Germinal center (tissue), 1 donor: ENCODE measurements around the gene SPINK5.

Experiments
- DNase-seq: peaks from one replicate; pipeline ENCODE4 v3.0.0; 2012; ENCODE audit warnings: mixed read lengths, low spot score

SPINK5 gene

DNA sequence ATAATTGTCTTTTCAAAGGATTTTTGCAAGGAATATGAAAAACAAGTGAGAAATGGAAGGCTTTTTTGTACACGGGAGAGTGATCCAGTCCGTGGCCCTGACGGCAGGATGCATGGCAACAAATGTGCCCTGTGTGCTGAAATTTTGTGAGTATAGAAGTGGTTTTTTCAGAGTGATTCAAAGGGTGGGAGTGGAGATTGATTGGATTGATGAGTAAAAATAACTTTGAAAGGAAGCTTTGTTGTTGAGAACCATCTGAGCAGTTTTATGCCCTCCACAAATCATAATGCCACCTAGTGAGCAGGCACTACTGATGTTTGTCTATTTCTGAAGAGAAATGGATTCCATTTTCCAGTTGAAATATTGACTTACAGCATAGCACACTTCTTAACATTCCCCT lies 30.6 kb downstream of the SPINK5 start:
- DNase-seq: no peak

DNA sequence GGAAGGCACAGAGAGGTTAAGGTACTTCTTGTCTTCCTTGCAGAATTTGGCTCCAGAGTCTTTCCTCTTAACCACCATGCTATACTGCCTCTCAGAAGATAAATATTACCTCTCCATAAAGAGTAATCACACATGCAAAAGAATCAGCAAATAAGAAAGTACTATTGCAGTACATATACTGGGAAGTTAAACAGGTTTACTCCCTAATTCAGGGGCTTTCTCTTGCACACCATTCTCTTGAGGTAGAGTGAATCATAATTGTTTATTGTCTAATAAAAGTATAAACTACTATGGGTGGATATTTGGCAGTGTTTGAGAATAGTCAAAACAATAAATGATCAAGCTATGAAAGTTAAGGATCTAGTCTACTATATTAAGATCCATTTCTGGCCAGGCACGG lies 40.4 kb downstream of the SPINK5 start:
- no peak for DNase-seq

DNA sequence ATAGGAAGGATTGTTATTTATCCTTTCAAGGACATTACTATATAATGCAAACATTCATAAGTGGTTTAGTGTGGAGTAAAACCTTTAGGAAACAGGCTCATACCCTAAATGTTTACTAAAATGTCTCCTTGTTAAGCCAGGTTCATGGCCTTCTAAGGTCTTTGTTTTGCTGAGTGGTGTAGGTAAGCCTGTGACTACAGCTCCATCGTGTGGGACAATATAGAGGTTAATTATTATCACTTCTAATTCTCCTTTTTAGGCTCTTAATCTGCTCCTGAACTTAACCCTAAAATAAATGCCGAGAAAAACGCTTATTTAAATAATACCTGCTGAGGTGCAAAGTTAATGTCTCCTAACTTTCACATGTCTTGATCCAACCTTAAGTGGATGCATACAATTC lies 43.8 kb downstream of the SPINK5 start:
- DNase-seq: no peak

DNA sequence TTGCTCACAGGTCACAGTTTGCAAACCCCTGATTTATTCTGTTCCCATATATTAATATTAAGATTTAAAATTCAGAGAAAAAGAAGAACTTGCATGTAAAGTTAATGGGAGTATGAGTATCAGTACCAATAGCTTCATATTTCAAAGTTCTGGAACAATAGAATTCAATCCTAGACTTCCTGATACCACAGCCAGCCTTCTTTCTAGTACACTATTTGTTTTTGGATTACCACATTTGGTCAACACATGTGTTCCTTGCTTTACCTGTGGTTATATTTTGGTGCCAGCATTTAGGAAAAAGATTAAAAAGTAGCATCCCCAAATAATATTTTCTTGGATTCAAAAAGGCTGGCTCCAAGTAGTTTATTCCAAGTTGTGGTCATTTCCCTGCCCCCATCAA lies 49.5 kb downstream of the SPINK5 start:
- no peak for DNase-seq

DNA sequence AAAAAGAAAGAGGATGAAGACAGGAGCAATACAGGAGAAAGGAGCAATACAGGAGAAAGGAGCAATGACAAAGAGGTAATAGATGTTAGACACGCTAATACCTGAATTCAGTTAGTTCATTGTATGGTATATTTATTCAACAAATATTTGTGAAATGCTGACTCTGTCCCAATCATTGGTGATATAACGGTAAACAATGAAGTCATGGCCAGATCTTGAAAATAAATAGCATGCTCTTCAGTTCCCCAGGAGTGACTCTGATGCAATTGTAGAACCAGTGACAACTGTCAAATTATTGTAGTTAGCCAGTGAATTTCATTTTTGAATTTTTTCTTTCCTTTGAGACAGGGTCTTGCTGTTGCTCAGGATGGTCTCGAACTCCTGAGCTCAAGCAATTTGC lies 56.5 kb downstream of the SPINK5 start:
- DNase-seq: no peak

DNA sequence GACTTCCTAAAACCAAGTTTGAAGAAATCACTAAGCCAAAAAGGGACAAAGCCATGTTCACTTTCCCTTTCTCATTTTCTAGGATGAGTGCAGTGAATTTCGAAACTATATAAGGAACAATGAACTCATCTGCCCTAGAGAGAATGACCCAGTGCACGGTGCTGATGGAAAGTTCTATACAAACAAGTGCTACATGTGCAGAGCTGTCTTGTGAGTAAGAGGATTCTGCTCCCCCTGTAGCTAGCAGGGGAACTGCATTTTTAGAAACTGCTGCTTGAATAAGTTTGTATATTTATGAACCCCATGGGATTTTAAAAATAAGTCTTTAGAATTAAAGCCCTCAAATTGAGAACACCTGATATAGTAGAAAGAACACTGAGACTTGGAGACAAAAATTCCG lies 61.9 kb downstream of the SPINK5 start:
- peak; percentile 2 for DNase-seq

DNA sequence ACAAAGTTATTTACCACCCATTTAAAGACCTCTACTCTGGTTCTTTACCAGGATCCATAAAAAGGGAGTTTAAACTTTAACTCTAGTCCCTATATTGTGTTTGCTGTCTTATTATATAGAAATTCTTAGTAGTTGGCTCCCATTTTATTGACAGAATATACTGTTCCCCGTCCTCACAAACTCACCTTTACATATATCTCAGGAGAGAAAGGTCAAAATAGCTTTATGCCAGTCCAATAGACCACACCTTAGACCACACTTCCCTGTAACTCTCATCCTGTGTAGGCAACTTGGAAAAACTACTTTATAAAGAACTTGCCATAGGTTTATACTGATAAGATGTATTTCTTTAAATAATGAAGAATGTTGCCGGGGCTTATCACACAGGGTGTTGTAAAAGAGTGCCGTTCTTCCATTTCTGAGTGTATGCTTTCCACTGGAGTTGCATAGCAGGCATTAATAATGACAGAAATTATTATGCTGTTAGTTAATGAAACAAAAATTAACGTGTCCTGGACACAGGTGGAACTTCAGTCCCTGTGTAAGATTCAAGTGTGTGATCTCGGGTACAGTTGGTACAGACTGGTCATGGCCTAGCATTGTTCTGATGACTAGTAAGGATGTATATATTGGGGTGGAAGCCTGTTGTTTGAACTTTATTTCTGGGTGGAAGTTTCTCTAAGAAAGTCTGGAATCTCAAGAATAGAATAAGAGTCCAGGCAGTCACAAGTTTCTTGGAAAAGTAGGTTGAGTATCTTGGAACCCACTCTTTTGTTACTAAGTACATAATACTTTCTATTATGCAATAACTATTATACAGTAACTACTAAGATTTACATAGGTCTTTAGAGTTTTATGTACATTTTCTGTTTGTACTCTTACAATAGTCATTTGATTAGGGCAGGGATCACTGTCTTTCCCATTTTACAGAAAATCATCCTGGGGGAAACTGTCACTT lies 71.6 kb downstream of the SPINK5 start:
- no peak for DNase-seq

DNA sequence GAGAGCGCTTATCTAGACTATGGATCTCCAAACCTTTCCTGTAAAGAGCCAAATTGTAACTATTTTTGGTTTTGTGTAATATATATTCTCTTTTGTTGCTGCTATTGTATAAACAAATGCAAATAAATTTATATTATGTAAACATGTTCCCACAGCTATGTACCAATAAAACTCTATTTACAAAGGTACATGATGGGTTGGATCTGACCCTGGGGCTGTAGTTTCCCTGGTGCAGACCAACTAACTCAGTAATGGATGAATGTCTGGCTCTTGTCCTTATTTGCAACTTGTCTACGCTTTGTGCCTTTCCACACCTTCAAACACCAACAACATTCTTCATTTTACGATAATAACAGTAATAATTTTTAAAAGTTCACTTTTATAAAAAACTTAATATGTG lies 77.1 kb downstream of the SPINK5 start:
- no peak for DNase-seq

DNA sequence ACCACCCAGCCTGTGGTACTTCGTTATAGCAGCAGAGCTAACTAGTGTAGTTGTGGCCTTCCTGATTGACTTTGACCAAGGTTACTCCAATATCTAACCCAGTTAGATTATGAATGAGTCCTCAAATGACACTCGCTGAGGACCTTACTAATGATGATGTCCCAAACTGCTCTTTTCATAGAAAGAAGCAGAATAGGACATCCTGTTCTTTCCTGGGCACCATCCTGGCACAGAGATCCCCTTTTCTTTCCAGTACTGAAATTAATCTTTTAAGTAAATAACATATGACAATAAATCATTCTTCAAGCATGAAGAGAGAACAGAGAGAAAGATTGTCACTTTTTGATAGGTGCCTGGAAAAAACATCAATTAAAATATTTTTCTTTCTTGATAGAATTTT lies 77.9 kb downstream of the SPINK5 start:
- DNase-seq: no peak

DNA sequence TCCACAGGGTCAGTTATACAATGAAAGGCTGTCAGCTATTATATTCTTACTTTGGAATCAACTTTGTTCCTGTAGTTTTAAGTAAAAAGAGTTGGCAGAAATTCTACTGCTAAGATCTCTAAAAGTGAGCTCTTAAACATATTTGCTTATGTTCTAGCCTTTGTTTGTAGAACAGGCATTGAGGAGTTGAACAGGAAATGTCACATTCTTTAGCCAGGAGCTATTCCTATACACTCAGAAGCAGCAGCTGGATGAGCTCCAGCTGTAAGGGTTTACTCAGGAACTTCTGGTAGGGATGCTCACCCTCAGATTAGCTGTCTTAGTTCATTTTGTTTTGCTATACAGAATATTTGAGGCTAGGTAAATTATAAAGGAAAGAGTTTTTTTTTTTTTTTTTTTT lies 82.1 kb downstream of the SPINK5 start:
- no peak for DNase-seq

DNA sequence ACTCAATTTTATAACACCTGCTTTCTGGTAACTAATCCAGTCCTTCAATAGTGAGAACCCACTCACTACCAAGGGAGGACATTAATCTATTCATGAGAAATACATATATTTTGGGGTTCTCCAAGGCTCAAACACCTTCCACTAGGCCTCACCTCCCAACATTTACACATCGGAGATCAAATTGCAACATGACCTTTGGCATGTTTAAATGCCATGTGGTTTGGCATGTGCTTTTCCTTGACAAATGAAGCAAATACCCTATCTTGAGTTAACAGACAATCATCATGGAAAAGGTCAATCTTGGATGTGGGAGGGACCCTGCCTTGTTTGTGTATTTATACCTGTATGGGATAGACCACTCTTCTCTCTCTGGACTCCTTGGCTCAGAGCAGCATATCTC lies 82.7 kb downstream of the SPINK5 start:
- no peak for DNase-seq

DNA sequence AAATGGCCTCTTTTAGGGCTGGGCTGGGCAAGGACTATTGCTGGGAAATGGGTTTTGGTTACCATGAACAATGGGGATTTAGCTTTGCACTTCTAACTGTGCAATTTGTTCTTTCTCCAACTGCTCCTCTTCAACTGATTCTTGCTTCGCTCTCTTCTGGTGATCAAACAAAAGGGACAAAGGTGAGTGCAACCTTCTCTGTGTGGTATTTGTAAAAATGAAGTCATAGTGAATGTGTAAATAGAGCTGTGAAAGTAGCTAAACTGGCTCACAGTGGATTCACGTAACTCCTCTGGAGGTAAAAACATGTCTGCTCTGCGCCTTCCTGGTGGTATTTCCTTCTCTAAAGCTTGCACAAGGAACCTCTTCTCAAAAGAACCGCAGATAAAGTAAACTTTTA lies 83.6 kb downstream of the SPINK5 start:
- DNase-seq: no peak

DNA sequence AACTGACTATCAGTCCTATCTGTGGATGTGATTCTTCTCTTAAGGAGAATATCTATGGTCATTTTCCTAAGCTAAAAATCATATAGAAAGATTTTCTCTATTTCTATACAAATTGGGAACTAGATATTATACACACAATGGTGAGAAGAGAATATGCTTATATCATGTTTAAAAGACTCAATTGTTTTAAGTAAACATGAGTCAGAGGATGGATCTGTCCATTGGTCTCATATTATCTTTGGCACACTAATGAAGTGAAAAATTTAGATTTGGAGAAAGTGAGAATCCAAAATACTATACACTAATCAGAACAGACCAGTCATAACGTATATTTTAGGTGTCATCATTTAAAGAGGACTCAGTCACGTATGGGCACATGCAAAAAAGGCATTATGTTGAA lies 88.1 kb downstream of the SPINK5 start:
- no peak for DNase-seq

DNA sequence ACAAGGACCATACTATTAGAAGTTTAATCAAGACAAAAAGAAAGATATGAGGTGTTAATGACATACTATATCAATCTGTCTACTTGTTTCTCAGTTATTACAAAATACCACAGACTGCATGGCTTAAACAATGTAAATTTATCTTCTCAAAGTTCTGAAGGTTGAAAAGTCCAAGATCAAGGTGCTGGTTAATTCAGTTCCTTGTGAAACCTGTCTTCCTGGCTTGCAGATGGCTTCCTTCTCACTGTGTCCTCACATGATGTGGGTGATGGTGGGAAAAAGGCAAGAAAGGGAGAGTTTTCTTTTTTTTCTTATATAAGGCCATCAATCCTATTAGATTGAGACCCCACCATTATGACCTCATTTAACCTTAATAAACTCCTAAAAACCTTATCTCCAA lies 89.0 kb downstream of the SPINK5 start:
- no peak for DNase-seq

DNA sequence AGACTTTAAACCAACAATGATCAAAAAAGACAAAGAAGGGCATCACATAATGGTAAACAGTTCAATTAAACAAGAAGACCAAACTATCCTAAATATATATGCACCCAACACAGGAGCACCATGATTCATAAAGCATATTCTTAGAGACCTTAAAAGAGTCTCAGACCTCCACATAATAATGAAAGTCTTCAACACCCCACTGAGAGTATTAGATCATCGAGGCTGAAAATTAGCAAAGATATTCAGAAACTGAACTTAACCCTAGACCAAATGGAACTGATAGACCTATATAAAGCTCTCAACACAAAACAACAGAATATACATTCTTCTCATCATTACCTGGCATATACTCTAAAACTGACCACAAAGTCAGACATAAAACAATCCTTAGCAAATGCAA lies 92.8 kb downstream of the SPINK5 start:
- DNase-seq: no peak

DNA sequence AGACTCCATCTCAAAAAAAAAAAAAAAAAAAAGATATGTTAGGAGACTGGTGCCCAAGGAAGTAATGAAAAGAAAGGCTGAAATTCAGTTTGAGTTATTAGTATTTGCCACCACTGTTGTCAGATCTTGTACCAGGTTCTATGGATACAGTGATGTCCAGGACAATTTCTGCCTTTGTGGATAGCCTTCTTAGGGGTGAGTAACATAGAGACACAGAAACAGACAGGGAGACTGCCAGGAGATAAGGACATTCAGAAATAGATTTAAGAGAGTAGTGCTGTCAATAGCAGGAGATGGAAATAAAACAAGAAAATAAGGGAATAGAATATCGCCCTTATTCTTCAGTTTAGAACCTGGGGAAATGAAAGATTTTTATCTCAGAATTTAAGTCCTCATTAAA lies 98.3 kb downstream of the SPINK5 start:
- no peak for DNase-seq

DNA sequence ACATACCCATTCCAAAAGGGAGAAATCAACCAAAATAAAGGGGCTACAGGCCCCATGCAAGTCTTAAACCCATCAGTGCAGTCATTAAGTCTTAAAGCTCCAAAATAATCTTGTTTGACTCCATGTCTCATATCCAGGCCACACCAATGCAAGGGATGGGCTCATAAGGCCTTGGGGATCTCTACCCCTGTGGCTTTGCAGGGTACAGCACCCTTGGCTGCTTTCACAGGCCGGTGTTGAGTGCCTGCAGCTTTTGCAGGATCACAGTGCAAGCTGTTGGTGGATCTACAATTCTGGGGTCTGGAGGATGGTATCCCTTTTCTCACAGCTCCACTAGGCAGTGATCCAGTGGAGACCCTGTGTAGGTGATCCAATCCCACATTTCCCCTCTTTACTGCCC lies 99.6 kb downstream of the SPINK5 start:
- DNase-seq: no peak

DNA sequence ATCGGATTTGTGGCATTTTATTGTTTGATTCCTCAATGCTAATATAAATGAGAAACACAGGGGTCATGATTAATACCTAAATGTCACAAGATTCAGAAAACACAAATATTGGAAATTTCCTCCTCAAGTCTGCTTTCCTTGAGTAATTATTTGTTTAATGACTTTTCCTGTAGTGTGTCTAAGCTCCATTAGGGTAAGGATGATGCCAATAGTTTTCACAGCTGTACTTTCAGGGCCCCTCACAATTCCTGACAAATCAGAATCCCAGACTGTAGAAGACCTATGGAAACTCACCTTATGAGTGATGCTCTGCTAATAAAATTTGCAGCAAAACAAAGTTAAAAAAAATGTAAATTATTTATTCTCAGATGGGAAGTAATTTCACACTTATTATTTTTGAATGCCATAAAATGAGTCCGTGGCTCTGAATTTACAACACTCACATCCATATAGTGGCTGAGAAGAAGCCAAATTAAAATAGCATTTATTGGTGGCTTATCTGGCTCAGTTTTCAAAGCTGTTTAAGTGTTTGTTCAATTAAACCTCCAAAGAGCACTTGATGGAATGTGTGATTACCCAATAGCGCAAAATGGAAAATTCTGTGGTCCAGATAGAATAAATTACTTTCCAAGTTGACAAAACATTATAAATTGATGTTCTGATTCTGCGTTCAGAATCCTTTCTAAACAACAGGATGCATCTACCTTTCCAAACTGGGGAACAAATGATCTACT lies 102.9 kb downstream of the SPINK5 start:
- no peak for DNase-seq

DNA sequence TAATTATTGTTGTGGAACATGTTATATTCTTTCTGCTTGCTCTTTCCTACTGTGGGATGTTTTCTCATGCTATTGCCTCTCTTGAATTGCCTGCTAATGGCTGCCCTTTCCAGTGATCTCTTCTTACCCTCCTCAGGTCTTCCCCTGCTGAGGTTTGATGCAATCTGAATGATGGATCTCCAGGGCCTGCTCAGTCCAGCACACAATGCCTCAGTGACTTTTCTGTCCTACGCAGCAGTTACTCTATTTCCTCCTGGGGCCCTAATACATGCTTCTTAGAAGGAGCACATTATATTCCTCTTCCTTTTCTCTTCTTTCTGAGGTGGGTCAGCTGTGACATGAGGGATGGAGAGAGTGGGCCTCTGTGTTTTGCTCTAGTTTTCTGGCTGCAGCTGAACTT lies 104.5 kb downstream of the SPINK5 start, which contains the start of gene SPINK14:
Gene SPINK14, plus strand, starts transcription at position 301 of the 400 bp plus-strand sequence. CDS start 1,187 bp downstream, outside the sequence.
- no peak for DNase-seq

DNA sequence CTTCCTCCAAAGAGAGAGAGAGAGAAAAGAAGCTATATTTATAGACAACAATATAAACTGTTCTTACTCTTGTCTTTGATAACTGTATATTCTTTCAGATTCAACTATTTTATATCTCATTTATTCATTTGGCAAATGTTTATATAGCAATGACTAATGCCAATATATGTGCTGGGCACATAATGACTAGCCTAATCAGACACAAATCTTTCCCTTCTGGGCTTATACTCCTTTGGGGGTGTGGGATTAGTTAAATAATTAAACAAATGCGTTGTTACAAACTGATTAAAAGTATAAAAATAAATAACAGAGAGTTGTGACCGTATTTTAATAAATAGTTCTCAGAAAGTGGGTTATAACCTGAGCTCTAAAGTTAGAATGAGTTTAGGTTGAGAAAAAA lies 108.6 kb downstream of the SPINK5 start:
- DNase-seq: no peak

DNA sequence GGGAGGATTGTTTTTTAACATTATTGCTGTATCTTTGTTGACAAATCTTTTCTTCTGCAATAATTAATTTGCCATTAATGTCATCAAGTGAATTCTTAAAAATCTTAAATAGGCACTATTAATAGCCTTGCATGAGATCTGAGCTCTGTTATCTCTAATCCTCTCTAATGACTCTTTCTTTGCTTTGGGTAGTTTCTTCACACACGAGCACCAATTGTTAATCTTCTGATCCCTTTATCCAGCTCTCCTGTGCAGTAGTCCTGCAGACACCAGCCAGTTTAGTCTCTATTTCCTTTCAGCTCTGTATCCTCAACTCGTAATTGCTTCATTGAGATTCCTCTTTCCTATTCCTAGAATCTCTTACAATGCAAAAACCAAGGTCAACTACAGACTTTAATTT lies 112.7 kb downstream of the SPINK5 start:
- DNase-seq: no peak

DNA sequence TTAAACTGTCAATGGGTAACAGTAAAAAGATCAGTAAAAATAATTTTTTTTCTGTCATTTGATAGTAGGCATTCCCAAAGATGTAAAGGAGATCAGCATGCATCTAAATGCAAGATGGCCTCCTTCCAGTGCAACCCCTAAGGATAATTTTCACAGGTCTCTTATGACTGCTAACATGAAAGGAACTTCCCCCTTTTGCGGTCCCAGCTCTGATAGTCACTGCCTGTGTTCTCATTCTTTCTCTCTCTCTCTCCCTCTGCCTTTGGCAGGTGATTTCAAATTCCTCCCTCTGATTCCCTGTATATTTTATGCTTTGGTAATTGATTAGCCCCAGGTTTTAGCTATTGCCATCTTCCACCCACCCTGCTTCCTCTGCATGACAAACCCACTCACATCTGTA lies 113.4 kb downstream of the SPINK5 start:
- DNase-seq: no peak

DNA sequence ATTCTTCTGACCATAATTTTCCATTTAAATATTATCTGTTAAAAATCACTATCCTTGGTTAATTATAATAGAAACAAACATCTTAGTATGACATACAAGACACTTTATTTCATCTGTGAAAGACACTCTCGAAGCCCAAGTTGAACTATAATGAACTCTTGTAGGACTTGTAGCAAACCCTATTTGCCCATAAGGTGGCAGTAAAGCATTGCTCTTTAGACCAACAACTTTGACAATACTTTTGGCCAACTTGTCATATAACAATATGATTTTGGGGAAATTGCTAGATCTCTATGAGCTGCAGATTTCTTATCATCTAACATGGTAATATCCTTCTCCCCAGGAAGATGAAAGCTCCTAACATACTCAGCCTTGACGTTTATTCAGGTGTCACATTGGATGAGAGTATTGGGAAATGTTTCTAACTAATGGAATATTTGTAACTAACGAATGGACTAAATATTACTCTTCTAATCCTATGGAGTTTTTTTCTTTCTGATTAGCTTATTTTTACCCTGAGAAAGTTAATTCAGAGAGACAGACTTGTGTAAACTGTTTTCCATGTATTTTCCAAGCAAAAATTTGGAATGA lies 115.5 kb downstream of the SPINK5 start:
- DNase-seq: no peak
